Endothelial cell of umbilical vein (primary cell): ENCODE measurements around the gene LARP1.

Experiments used
- CTCF ChIP-seq, 2 donors: IDR thresholded peaks; 1 replicate in 1 of 2; 2 replicates in 1 of 2; pipeline ENCODE4 v1.5.1; 2011; ENCODE audit warnings: low read length in 2 of 2, mild to moderate bottlenecking in 2 of 2, moderate library complexity in 2 of 2, control low read depth in 1 of 2, inconsistent platforms in 1 of 2, low read depth in 1 of 2; ENCODE audit not compliant: insufficient read depth in 1 of 2; ENCODE audit errors: extremely low read depth in 1 of 2
- JUN ChIP-seq: IDR thresholded peaks from 2 replicates; pipeline ENCODE4 v1.6.1; 2011; ENCODE audit warnings: borderline replicate concordance, low read depth; ENCODE audit not compliant: insufficient read length, insufficient read depth
- POLR2A ChIP-seq: IDR thresholded peaks from 2 replicates; pipeline ENCODE4 v1.6.1; 2012; ENCODE audit warnings: low read depth, mild to moderate bottlenecking, control low read depth, low read length
- POLR2AphosphoS5 ChIP-seq: IDR thresholded peaks from 2 replicates; pipeline ENCODE4 v1.6.1; 2012; ENCODE audit warnings: low read depth, mild to moderate bottlenecking, control low read depth, low read length, moderate library complexity; ENCODE audit not compliant: insufficient read depth

DNA sequence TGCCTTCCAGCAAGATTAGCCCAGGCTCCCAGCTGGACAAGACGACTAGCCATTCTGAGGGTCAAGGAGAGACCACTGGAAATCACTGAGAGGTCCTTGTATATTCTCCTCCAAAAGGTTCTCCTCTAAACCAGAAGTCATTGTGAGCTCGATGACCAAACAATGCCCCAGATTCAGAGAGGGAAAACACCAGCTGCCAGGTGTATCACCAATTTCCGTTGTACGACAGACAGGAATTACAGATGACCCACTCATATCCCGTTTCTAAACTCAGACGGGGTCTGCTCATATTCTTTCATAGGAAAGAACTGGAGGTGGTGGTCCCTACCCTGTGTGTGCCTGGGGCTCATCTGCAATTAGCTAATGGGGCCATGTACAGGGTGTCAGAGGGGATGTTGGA lies 81.0 kb downstream of the LARP1 start:
- TF ChIP-seq CTCF (IDR thresholded peaks at IDR 0.05; ENCODE audit: extremely low read depth in 1 of 2, insufficient read depth in 1 of 2, low read depth in 1 of 2, low read length in 2 of 2) = no peak
- no peak for TF ChIP-seq POLR2A
- TF ChIP-seq JUN = no peak
- TF ChIP-seq POLR2AphosphoS5 = no peak
